NK-92 (cell line): ENCODE measurements around the gene SPANXD.
"Not testable (repeated sequence)": the region's sequence is repeated elsewhere in the genome, so short reads cannot be mapped to it uniquely, and the experiment has no call there.

Source experiments
- DNase-seq: peaks from one replicate; lab custom pipeline; 2025; ENCODE audit not compliant: unreplicated experiment; lab: John Stamatoyannopoulos, UW

The SPANXD gene, protein sequence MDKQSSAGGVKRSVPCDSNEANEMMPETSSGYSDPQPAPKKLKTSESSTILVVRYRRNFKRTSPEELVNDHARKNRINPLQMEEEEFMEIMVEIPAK

DNA sequence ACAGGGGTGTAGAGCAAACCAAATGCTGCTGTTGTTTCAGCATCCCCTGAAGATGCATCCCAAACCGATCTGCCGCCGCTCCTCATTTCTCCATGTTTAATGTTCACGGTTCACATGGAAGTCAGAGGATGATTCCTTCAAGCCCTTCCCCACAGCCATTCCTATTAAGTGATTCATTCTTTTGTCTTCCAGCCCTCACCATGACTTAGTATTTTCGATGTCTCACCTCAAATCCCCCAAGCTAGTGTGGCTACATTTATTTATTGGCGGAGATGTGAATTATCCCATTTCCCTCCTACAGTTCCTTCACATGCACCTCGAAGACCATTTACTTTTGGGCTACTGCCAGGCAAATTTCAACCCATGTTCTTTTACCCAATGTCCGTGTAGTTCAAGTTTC, at the start of gene SPANXD:
Gene SPANXD, minus strand, starts transcription at position 101 of the 400 bp plus-strand sequence. CDS start 334 bp downstream, outside the sequence.
- not testable (repeated sequence) for DNase-seq

DNA sequence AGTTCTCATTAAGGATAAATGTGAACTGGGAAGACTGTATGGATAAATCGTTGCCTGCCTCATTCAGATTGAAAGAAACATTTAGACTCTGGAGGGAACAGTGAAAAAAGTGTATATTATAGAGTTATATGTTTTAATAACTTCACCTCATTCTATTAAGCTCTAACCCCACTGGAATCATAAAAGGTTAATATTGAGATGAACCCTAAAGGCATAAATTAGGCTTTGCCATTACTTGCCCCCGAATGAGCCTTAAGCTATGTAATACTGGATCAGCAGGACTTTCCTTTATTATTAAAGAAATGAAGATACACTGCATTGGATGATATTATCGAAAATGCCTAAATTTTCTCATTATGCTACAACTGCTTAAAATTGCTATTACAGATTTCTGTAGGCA, 44.1 kb upstream of the SPANXD start:
- no peak for DNase-seq

DNA sequence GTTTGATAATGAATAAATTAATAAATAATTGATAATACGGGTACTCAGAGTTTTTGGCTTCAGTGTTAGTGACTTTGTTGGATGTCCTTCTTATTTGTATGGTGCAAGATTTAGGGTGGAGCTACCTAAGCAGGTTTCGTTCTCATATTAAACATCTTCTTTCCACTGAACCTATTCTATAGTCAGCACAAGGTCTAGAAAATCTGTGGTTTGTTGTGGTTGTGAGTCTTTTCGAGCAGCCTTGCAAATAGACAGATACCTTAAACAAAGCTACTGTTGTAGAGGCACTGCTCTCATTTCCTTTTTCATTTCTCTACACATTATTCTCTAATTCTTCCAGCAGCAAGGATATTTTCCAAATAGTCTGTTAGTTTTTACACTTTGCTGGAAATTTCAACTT, 38.1 kb upstream of the SPANXD start:
- DNase-seq, result no peak

DNA sequence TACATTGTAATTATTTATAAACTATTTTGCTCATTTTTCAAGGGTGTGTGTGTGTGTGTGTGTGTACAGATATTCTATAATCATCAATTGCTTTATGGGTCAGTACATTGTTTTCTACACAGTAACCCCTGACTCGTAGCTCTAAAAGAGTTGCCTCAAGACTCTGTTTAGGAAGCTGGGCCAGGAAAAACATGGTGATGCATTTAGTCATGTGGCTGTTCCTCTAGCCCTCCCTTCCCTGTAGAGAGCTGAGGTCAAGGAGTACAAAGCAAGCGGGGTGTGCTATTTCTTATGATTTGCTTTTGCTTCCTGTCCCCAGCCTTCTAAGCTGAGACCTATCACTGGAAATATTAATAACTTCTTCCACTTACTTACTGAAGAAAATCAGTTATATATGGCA, 34.8 kb upstream of the SPANXD start:
- no peak for DNase-seq

DNA sequence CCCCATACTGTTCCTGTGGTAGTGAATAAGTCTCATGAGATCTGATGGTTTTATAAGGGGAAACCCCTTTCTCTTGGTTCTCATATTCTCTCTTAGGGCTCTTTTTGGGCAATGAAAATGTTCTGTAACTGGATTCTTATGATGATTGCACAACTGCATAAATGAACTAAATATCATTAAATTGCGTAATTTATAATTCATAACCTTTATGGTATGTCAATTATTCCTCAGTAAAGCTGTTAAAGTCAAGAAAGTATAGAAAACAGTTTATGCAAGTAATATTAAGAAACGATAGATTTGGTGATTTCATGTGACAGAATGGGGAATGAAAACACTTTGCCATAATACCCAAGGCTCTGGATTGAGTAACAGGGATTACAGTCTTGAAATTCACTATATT, 33.5 kb upstream of the SPANXD start:
- DNase-seq, result no peak

DNA sequence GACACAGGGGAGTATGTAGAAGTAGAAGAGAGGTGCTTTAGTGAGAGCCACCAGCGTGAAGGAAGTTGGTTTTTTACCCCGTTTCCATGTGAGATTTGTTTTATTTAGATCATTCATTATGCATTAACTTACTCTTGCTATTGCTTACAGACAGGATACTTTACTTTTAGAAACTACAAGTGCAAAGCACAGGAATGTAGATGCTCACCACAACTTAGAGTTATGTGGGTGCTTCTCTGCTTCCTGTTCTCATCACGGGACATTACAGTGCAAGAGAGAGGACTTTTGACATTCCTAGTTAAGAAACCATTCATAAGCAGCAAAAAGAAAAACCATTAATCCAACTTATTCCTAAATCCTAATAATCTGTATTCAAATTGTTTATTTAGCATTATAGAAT, 25.6 kb upstream of the SPANXD start:
- no peak for DNase-seq

DNA sequence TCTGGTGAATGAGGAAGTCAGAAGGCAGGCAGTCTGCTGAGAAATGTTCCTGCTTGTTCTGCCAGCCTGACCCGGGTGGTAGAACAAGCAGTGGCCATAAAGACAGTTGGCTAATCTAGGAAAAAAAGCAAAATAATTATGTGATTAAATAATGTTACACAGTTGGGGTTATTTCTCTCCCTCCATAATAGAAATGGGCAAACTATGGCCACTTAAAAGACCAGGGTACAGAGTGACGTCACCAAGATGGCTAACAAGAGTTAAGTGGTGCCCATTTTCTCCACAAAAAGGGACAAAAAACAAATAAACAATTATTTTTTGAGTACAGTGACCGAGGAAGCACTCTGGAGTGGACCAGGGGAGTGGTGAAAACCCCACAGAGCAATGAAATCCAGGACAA, 16.1 kb upstream of the SPANXD start:
- DNase-seq, result no peak

DNA sequence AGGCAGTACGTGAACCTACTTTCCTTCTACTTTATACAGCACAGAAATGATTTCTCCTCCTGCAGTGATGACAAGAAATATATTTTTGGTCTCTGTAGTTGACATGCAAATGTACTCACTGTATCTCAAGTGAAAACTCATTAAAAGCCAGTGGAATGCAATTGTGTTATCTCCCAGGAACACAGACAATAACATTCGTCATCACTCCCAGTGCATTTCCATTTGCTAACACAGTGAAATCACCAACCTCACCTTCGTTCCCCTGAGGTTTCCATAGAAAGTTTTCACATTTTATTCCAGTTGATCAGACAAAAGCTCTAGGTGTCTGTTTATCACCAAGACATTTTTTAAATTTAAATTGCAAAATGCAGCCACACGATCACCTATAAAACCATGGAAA, 2.5 kb upstream of the SPANXD start:
- DNase-seq, result no peak

DNA sequence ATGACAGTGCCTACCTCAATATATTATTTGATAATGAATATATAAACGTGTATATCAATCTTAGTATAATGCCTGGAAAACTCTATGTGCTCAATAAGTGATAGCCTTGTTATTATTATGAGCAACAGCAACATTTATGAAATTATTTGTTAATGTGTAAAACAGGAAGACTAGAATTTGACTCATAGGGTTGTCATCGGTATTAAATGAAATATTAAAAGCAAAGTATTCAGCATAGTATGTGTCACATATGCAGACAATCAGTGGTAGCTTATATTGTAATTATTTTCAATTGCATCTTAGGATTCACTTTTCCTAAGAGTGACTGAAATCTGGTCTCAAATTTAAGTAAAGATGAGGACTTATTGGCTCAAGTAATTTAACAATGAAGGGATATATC, 24.6 kb downstream of the SPANXD start:
- no peak for DNase-seq

DNA sequence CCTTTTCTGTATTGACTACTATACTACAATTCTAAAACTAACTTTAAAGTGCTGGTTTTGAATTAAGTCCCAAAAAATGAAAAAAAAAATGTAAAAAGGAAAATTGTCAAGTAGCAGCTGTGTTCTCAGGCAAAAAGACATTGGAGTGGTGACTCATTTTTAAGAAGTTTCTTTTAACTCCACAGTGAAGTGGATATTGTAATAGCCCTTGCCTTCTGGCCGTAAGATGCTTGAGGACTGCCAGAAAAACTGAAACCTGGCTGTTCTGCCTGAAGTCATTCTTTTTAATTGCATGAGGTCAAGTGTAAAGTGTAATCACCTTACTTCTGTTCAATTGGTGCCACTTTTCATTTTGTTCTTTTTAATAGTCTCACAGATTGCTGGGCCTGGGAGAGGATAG, 28.9 kb downstream of the SPANXD start:
- DNase-seq, result no peak

DNA sequence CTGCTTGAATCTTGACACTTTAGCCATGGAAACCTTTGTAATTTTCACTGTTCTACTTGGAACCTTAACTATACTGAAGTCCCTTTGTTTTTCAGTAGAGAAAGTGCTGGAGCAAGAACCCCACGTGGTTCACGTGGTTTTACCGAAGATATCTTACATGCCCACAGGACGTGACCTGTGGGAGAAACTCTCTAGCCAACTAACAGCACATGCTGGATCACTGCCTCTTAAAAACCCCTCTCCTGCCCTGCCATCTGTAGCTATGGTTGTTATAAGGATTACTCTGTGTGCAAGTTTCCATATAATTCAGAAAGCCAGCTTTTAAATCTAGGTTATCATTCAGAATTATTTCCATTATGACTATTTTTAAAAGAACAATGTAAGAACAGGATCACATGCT, 30.2 kb downstream of the SPANXD start:
- no peak for DNase-seq

DNA sequence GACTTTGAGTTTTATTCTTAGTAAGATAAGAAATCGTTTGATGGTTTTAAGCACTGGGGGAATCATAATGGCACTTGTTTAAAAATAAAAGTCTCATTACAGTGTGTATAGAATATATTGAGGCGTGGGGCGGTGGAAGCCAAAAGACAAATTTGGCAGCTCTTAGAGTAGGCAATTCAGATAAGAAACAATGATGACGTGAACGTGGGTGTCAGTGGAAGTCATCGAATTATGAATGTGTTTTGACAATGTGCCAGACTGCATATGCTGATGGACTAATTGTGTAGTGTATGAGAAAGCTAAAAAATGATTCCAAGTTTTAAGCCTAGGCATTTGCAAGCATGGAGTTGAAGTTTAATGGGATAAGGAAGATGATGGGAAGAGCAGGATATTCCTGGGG, 35.8 kb downstream of the SPANXD start:
- DNase-seq, result no peak

DNA sequence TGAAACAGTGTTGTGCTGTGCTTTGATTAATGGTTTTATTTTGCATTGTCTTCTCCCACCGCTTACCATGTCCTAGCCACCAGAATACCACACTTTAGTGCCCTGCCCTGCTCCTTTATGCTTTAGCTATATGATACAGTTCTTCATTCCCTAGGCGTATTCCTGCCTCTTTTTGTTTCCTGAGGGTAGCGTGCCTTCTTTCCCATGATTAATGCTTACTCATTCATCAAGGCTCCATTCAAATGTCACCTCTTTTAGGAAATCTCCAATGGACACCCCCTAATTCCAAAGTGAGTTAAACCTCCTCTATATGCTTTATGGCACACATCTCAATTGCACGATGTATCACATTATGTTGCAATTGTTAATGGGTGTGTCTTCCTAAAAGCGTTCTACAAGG, 46.3 kb downstream of the SPANXD start:
- no peak for DNase-seq
